Right lobe of liver (tissue), 6 donors: ENCODE results near the gene CTIF. TPM values are rescaled to one million over a fixed set of nuclear protein-coding genes. Genes with fewer than 3 reads are reported as not detected.

Experiments
- ATAC-seq, 4 donors: fragments of 200-7000 bp; cut with Tn5 transposase; one replicate each; pipeline ENCODE4 v1.9.1; 2020; ENCODE audit warnings: mild to moderate bottlenecking in 4 of 4, moderate library complexity in 4 of 4
- DNase-seq, 3 donors: peaks; one replicate each; pipeline ENCODE4 v3.0.0-alpha.2; 2020
- H3K27ac ChIP-seq, 3 donors: fragments of 200-600 bp; one replicate each; pipeline ENCODE4 v1.8.0; 2022
- H3K27me3 ChIP-seq, 2 donors: fragments of 200-600 bp; one replicate each; pipeline ENCODE4 v1.8.0; 2022
- H3K36me3 ChIP-seq, 4 donors: fragments of 200-600 bp; sonication (generic) in 1 of 4; one replicate each; pipeline versions ENCODE4 v1.5.1 to v1.8.0; 2017 to 2022; ENCODE audit warnings: control low read depth in 1 of 4
- H3K4me1 ChIP-seq, 4 donors: fragments of 200-600 bp; sonication (generic) in 1 of 4; one replicate each; pipeline versions ENCODE4 v1.5.1 to v1.8.0; 2017 to 2022; ENCODE audit warnings: control low read depth in 1 of 4
- H3K4me3 ChIP-seq, 3 donors: fragments of 200-600 bp; one replicate each; pipeline ENCODE4 v1.8.0; 2022
- H3K9me3 ChIP-seq, 4 donors: fragments of 200-600 bp; sonication (generic) in 1 of 4; one replicate each; pipeline versions ENCODE4 v1.5.1 to v1.8.0; 2017 to 2022; ENCODE audit warnings: control low read depth in 1 of 4
- POLR2A ChIP-seq: fragments of 450-650 bp; IDR thresholded peaks from one replicate; pipeline ENCODE4 v1.6.1; 2017; ENCODE audit warnings: antibody characterized with exemption, mild to moderate bottlenecking
- WGBS: methylation state at CpG from one replicate; pipeline ENCODE4 v1.1.6; 2018; ENCODE audit warnings: low coverage, low lambda C conversion rate; ENCODE audit not compliant: insufficient coverage; ENCODE audit errors: missing lambda C conversion rate; 5-methylcytosine and 5-hydroxymethylcytosine counted together
- intact Hi-C, 2 donors: fragments of 100-400 bp; cut with DNase I; formaldehyde crosslinking; loops; one replicate each; pipeline versions ENCODE4 v1.11.2 to v1.14.1; 2022
- total RNA-seq, 6 experiments: library from RNA; depleted of rRNA in 2 of 6; stranded (reverse); fragments of >200 nt in 2 of 6; fragmentation: NEBNext Ultra II Directional in 3 of 6; extraction: Animal tissue kit (Norgen Biotek cat#: 25700) in 3 of 6; gene quantifications; one replicate each; pipeline versions ENCODE4 v1.1.0 to v1.2.4, GENCODE V29; 2016 to 2023
- TF ChIP-seq, protein P1 (sequence below), 4 donors: fragments of 200-600 bp in 3 of 4; fragments of 450-650 bp in 1 of 4; IDR thresholded peaks; one replicate each; pipeline versions ENCODE4 v1.5.1 to v1.8.0; 2016 to 2022; ENCODE audit warnings: antibody characterized with exemption in 4 of 4, mild to moderate bottlenecking in 2 of 4
- donor health status: DM: no; HTN: yes; CAD: no.
- donor health status: DM: no; HTN: no; CAD: no.
- donor health status: DM: no; HTN: no; CAD: no.
- donor health status: DM: no; HTN: yes; CAD: no.
- donor health status: DM: no; HTN: yes; CAD: no.

Gene CTIF
- total RNA-seq, 6 experiments from 2014 or later: 29.0 to 60.6 (median 43.1) TPM

DNA sequence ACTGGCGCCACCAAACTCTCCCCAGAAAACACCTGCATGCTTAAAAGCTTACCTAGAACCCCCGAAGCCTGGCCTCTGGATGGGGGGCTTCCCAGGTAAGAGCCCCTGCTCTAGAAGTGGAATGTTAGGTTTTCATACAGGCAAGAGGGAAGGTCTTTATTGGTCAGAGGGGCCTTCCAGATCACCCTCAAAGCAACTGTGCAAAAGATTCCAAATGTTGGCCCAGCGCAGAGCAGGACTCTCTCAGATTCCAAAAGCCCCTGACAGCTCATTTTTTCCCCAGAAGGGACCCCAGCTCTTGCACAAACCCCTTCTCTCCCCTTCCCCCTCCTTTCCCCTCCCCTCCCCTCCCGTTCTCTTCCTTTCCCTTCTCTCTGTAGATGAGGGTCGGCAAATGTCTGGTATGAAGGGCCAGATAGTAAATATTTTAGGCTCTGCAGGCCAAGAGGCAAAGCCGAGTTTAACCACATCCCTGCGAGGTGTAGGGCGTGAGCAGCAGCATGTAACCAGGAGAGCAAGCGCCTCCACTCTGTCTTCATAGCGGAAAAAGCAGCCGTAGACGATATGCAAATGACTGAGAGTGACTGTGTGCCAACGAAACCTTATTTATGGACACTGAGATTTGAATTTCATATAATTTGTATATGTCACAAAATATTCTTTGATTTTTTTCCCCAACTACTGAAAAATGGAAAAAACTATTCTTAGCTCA lies 295.0 kb downstream of the CTIF start:
- H3K9me3 ChIP-seq: no peaks in the 10 kb centered on the region
- peak overlapping the region in 2 of 3 donors; percentile 18 to 76 for H3K27ac ChIP-seq
- DNase-seq (peak in 2 of 3 donors; percentile 33 to 49), ATAC-seq (peak; percentile 35 to 58 (median 51))
- peaks cover 0 to 4% (median 0%) of the 10 kb centered on the region in 4 donors for H3K4me1 ChIP-seq
- peak overlapping the region in 2 of 3 donors; percentile 5 to 7 for H3K4me3 ChIP-seq
- H3K27me3 ChIP-seq: no peaks in the 10 kb centered on the region
- peaks cover 0 to 4% (median 0%) of the 10 kb centered on the region in 4 donors for H3K36me3 ChIP-seq
- TF ChIP-seq POLR2A: no peak
- TF ChIP-seq, protein P1, sequence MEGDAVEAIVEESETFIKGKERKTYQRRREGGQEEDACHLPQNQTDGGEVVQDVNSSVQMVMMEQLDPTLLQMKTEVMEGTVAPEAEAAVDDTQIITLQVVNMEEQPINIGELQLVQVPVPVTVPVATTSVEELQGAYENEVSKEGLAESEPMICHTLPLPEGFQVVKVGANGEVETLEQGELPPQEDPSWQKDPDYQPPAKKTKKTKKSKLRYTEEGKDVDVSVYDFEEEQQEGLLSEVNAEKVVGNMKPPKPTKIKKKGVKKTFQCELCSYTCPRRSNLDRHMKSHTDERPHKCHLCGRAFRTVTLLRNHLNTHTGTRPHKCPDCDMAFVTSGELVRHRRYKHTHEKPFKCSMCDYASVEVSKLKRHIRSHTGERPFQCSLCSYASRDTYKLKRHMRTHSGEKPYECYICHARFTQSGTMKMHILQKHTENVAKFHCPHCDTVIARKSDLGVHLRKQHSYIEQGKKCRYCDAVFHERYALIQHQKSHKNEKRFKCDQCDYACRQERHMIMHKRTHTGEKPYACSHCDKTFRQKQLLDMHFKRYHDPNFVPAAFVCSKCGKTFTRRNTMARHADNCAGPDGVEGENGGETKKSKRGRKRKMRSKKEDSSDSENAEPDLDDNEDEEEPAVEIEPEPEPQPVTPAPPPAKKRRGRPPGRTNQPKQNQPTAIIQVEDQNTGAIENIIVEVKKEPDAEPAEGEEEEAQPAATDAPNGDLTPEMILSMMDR (IDR thresholded peaks at IDR 0.05): no peak
- WGBS: 44% methylated on average over 11 of the region's 13 CpGs
- intact Hi-C loops: no loop called here

DNA sequence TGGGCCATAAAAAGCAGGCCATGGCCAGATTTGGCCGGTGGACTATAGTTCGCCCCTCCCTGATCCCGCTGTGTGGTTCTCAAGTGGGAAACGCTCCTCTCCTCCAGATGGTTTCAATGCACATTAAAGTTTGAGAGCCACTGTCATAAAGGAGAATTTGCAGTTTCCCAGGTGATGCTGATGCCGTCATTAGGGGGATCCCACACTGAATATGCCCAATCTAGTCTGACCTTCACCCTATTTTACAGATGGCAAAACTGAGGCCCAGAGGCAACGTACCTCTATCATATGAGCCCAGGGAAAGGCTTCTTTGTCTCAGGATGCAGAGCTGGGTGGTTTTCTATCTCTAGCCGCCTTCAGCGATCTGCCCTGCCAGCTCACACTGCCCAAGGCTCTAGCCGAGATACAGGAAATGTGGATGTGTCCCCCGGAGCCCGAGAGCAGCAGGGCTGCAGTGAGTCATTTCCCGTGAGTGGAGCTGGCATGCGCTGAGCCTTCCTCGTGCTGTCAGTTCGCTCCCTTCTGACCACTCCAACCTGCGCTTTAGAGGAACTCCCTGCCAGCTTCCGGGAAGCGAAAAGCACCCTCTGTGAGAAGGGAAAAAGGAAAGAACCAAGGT lies 295.7 kb downstream of the CTIF start:
- peaks cover 0 to 4% (median 0%) of the 10 kb centered on the region in 4 donors for H3K36me3 ChIP-seq
- H3K27ac ChIP-seq: peak overlapping the region in 1 of 3 donors; percentile 76
- H3K27me3 ChIP-seq: no peaks in the 10 kb centered on the region
- DNase-seq (peak; percentile 66 to 80 (median 77)), ATAC-seq (peak; percentile 70 to 83 (median 78))
- H3K4me3 ChIP-seq: peak overlapping the region in 2 of 3 donors; percentile 5 to 7
- H3K4me1 ChIP-seq: peaks cover 0 to 4% (median 0%) of the 10 kb centered on the region in 4 donors
- H3K9me3 ChIP-seq: no peaks in the 10 kb centered on the region
- 45% methylated on average over 9 of the region's 18 CpGs for WGBS
- TF ChIP-seq POLR2A: peak; percentile 25
- TF ChIP-seq, protein P1 (IDR thresholded peaks at IDR 0.05): no peak
- intact Hi-C loops: no loop called here

DNA sequence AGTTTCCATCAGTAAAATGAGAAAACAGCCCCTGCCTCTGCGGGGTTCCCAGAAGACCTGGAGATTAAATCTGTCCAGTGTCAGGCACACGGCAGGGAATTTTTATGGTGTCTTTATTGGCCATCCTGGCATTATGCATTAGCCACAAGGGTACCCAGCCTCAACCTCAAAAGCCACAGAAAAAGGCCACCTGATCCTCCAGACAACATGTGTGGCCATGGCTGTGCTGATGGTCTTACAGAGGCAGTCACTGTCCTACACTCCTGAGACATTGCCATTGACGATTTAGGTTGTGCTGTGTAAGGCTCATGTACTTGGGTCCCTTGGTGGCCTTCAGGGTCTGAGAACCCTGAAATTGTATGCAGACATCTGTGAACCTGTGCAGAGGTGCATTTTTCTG lies 296.3 kb downstream of the CTIF start:
- TF ChIP-seq, protein P1 (IDR thresholded peaks at IDR 0.05): no peak
- no peak for TF ChIP-seq POLR2A
- Histone ChIP-seq H3K36me3 (peaks cover 0 to 4% (median 0%) of the 10 kb centered on the region in 4 donors), H3K27me3 (no peaks in the 10 kb centered on the region), H3K4me1 (peaks cover 0 to 4% (median 0%) of the 10 kb centered on the region in 4 donors), H3K27ac (peak overlapping the region in 1 of 3 donors; percentile 76), H3K9me3 (no peaks in the 10 kb centered on the region), H3K4me3 (no peak overlapping the region)
- WGBS: 66% methylated on average over 3 of the region's 3 CpGs
- peak in 2 of 3 donors; percentile 4 to 35 for DNase-seq
- intact Hi-C loops: no loop called here
- no peak for ATAC-seq

DNA sequence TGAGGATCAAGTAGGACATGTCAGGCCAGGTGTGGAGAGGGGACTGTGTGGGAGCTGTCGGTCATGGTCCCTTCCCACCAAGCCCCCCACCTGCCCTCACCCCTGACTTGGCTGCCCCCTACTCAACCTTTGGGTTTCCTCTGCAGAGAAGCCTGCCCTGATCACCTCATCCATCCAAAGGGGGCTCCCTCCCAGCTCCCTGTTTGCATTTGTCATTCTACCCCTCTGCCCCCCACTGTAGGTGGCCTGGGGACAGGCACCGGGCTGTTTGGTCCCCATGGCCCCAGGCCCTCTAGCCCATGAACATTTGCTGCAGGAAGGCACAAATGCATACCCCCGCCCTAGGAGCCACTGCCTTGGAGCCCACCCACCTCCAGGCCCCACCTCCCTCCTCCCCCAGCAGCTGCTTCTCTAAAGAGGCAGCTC lies 296.9 kb downstream of the CTIF start:
- ATAC-seq (no peak), DNase-seq (peak in 1 of 3 donors; percentile 45)
- peaks cover 0 to 4% (median 0%) of the 10 kb centered on the region in 4 donors for H3K36me3 ChIP-seq
- intact Hi-C loops: no loop called here
- peaks cover 0 to 4% (median 0%) of the 10 kb centered on the region in 4 donors for H3K4me1 ChIP-seq
- H3K27me3 ChIP-seq: no peaks in the 10 kb centered on the region
- H3K9me3 ChIP-seq: no peaks in the 10 kb centered on the region
- no peak overlapping the region for H3K27ac ChIP-seq
- WGBS: 80% methylated on average over 1 of the region's 3 CpGs
- no peak for TF ChIP-seq POLR2A
- TF ChIP-seq, protein P1 (IDR thresholded peaks at IDR 0.05): no peak
- no peak overlapping the region for H3K4me3 ChIP-seq
